Measurements from ENCODE around the gene GMPS. TPM values are rescaled to one million over a fixed set of nuclear protein-coding genes. Genes with fewer than 3 reads are reported as not detected.

GMPS gene
- total and polyA plus RNA-seq, 10 of the 15 experiments (the other 5 are each of a cell fraction or from before 2014, with no cell fraction given) = 33.2 to 143 (median 79.0) TPM

DNA sequence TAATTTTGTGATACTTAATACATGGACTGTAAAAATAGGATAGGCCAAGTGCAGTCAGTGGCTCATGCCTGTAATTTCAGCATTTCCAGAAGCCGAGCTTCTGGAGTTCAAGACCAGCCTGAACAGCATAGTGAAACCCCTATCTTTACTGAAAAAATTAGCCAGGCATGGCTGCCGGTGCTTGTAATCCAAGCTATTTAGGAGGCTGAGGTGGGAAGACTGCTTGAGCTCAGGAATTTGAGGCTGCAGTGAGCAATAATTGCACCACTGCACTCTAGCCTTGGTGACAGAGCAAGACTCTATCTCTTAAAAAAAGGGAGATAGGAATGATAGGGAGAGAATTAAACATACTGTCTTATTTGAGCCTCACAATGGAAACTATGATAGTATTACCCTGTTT, 51.0 kb downstream of the GMPS start:
- SMC1A ChIA-PET (ENCODE audit: uncharacterized antibody, unreplicated experiment) = interaction anchor here (1.1 kb wide), 1 partner anchor 115 kb away, joined by 3 read pairs; the partner anchor contains the start of gene C3orf33
- H3K36me3 ChIP-seq (ENCODE audit: control insufficient read depth in 2 of 2, insufficient read depth in 2 of 2, low read length in 1 of 2) = peaks cover 0 to 16% of the 10 kb centered on the region in 2 experiments; a peak in 2 of 4 replicates
- H2AFZ ChIP-seq (ENCODE audit: control insufficient read depth, low read depth, low read length) = no peak overlapping the region
- CTCF ChIA-PET = interaction anchor here (1.3 to 3.0 kb wide), 4 partner anchors 9 to 115 kb away, joined by 3 to 12 read pairs (median 6); partner anchors contain the start of gene C3orf33
- intact Hi-C loops (cut with micrococcal nuclease; ENCODE audit: unreplicated experiment) = no loop called here
- POLR2A ChIA-PET = interaction anchor here (0.5 to 1.3 kb wide), 2 partner anchors 15 to 59 kb away, joined by 3 to 5 read pairs; no protein-coding TSS in a partner anchor
- in situ Hi-C loops (cut with MboI) = no loop called here
- H3K27me3 ChIP-seq (replicated peaks in 1 of 2; ENCODE audit: control insufficient read depth in 2 of 2, insufficient read depth in 2 of 2, low read length in 1 of 2) = no peaks in the 10 kb centered on the region
- H3K4me2 ChIP-seq (ENCODE audit: control insufficient read depth, insufficient read depth) = no peak overlapping the region
- H3K9me3 ChIP-seq (replicated peaks; ENCODE audit: control insufficient read depth, insufficient read depth, low read length) = no peaks in the 10 kb centered on the region
- DNase-seq (ENCODE audit: low read depth, low spot score) (no peak), FAIRE-seq (no peak), ATAC-seq (no peak)
- WGBS (ENCODE audit: insufficient coverage, insufficient replicate concordance, low lambda C conversion rate, missing lambda C conversion rate) = 100% methylated on average over 2 of the region's 2 CpGs
- no peak overlapping the region for H3K4me3 ChIP-seq
- no TSS peak for BruUV-seq (replicated peaks)
- RAD21 ChIA-PET (ENCODE audit: unreplicated experiment) = no interaction called here
- no peaks in the 10 kb centered on the region for H3K4me1 ChIP-seq (ENCODE audit: control insufficient read depth, insufficient read depth, low read length)
- H3K9ac ChIP-seq (ENCODE audit: control insufficient read depth, insufficient read depth, low read length) = no peak overlapping the region
- H3K27ac ChIP-seq (ENCODE audit: control insufficient read depth, insufficient read depth) = no peak overlapping the region
- no peaks in the 10 kb centered on the region for H4K20me1 ChIP-seq (ENCODE audit: control insufficient read depth, insufficient read depth)
- H3K79me2 ChIP-seq (ENCODE audit: control insufficient read depth, insufficient read depth, low read length) = no peaks in the 10 kb centered on the region
- no peak for TF ChIP-seq MYC (IDR thresholded peaks at IDR 0.05; ENCODE audit: insufficient read depth, insufficient read length, insufficient replicate concordance, low read length, severe bottlenecking)
- TF ChIP-seq KDM1A (IDR thresholded peaks at IDR 0.05; ENCODE audit: borderline replicate concordance) = no peak
- no peak for TF ChIP-seq SUZ12 (IDR thresholded peaks at IDR 0.05; ENCODE audit: unreplicated experiment)
- no peak for TF ChIP-seq POU2F2 (IDR thresholded peaks at IDR 0.05; ENCODE audit: borderline replicate concordance, low read depth, low read length)
- no peak for TF ChIP-seq SREBF1 (IDR thresholded peaks at IDR 0.05; ENCODE audit: low read length)
- no peak for TF ChIP-seq YY1 (IDR thresholded peaks at IDR 0.05; ENCODE audit: low read depth, low read length)
- TF ChIP-seq JUNB (IDR thresholded peaks at IDR 0.05) = no peak
- no peak for TF ChIP-seq CHD1 (IDR thresholded peaks at IDR 0.05; ENCODE audit: low read depth, low read length)

DNA sequence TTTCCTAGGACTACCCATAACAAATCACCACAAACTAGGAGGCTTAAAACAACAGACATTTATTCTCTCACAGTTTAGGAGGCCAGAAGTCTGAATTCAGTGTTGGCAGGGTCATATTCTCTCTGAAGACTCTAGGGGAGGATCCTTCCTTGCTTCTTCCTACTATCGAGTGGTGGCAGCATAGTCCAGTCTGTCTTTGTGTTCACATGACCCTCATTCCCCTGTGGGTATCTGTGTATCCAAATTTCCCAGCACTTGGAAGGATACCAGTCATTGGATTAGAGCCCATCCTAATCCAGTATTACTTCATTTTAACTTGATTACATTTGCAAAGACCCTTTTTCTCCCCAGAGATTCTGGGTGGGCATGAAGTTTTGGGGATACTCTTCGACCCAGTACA, 63.8 kb downstream of the GMPS start:
- Histone ChIP-seq H3K4me3 (no peak overlapping the region), H2AFZ (ENCODE audit: control insufficient read depth, low read depth, low read length) (no peak overlapping the region), H3K36me3 (ENCODE audit: control insufficient read depth in 2 of 2, insufficient read depth in 2 of 2, low read length in 1 of 2) (peaks cover 0 to 14% of the 10 kb centered on the region in 2 experiments; a peak in 3 of 4 replicates), H3K27me3 (replicated peaks in 1 of 2; ENCODE audit: control insufficient read depth in 2 of 2, insufficient read depth in 2 of 2, low read length in 1 of 2) (no peaks in the 10 kb centered on the region), H3K4me1 (ENCODE audit: control insufficient read depth, insufficient read depth, low read length) (no peaks in the 10 kb centered on the region), H3K79me2 (ENCODE audit: control insufficient read depth, insufficient read depth, low read length) (no peaks in the 10 kb centered on the region), H3K27ac (ENCODE audit: control insufficient read depth, insufficient read depth) (no peak overlapping the region), H4K20me1 (ENCODE audit: control insufficient read depth, insufficient read depth) (no peaks in the 10 kb centered on the region), H3K4me2 (ENCODE audit: control insufficient read depth, insufficient read depth) (no peak overlapping the region), H3K9ac (ENCODE audit: control insufficient read depth, insufficient read depth, low read length) (no peak overlapping the region), H3K9me3 (replicated peaks; ENCODE audit: control insufficient read depth, insufficient read depth, low read length) (no peaks in the 10 kb centered on the region)
- no TSS peak for BruUV-seq (replicated peaks)
- FAIRE-seq (no peak), ATAC-seq (no peak), DNase-seq (ENCODE audit: low read depth, low spot score) (no peak)
- ChIA-PET CTCF (interaction anchor here (0.6 kb wide), 1 partner anchor 128 kb away, joined by 3 read pairs; the partner anchor contains the start of gene C3orf33), POLR2A (no interaction called here), RAD21 (ENCODE audit: unreplicated experiment) (no interaction called here), SMC1A (ENCODE audit: uncharacterized antibody, unreplicated experiment) (no interaction called here)
- intact Hi-C loops (cut with micrococcal nuclease; ENCODE audit: unreplicated experiment) = no loop called here
- WGBS (ENCODE audit: insufficient coverage, insufficient replicate concordance, low lambda C conversion rate, missing lambda C conversion rate) = 75% methylated on average over 2 of the region's 2 CpGs
- in situ Hi-C loops (cut with MboI) = no loop called here
- TF ChIP-seq SPI1 (IDR thresholded peaks at IDR 0.05; ENCODE audit: borderline replicate concordance, insufficient read depth, low read depth, low read length) (no peak), IKZF1 (conservative IDR thresholded peaks at IDR 0.05) (no peak), IKZF2 (IDR thresholded peaks at IDR 0.05) (no peak), SREBF2 (IDR thresholded peaks at IDR 0.05; ENCODE audit: low read length) (no peak), YY1 (IDR thresholded peaks at IDR 0.05; ENCODE audit: low read depth, low read length) (no peak), RBBP5 (conservative IDR thresholded peaks at IDR 0.05) (no peak), RUNX3 (IDR thresholded peaks at IDR 0.05; ENCODE audit: low read length) (no peak)
- TF ChIP-seq, protein P1, sequence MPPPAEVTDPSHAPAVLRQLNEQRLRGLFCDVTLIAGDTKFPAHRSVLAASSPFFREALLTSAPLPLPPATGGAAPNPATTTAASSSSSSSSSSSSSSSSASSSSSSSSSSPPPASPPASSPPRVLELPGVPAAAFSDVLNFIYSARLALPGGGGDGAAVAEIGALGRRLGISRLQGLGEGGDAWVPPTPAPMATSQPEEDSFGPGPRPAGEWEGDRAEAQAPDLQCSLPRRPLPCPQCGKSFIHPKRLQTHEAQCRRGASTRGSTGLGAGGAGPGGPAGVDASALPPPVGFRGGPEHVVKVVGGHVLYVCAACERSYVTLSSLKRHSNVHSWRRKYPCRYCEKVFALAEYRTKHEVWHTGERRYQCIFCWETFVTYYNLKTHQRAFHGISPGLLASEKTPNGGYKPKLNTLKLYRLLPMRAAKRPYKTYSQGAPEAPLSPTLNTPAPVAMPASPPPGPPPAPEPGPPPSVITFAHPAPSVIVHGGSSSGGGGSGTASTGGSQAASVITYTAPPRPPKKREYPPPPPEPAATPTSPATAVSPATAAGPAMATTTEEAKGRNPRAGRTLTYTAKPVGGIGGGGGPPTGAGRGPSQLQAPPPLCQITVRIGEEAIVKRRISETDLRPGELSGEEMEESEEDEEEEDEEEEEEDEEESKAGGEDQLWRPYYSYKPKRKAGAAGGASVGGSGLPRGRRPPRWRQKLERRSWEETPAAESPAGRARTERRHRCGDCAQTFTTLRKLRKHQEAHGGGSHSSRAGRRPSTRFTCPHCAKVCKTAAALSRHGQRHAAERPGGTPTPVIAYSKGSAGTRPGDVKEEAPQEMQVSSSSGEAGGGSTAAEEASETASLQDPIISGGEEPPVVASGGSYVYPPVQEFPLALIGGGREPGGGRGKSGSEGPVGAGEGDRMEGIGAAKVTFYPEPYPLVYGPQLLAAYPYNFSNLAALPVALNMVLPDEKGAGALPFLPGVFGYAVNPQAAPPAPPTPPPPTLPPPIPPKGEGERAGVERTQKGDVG (CRISPR knock-in tag; IDR thresholded peaks at IDR 0.05) = no peak
- TF ChIP-seq, protein P2, sequence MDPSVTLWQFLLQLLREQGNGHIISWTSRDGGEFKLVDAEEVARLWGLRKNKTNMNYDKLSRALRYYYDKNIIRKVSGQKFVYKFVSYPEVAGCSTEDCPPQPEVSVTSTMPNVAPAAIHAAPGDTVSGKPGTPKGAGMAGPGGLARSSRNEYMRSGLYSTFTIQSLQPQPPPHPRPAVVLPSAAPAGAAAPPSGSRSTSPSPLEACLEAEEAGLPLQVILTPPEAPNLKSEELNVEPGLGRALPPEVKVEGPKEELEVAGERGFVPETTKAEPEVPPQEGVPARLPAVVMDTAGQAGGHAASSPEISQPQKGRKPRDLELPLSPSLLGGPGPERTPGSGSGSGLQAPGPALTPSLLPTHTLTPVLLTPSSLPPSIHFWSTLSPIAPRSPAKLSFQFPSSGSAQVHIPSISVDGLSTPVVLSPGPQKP (IDR thresholded peaks at IDR 0.05; ENCODE audit: low read depth, low read length) = no peak

Measured in GM12878 (cell line).